Smooth muscle cell of bladder (primary cell): ENCODE results near the gene LNX2. TPM values are rescaled to one million over a fixed set of nuclear protein-coding genes. Genes with fewer than 3 reads are reported as not detected.

ENCODE experiments used
- total RNA-seq: library from RNA; depleted of rRNA; stranded (reverse); fragments of >200 nt; gene quantifications from 2 replicates; pipeline ENCODE4 v1.2.3, GENCODE V29; 2014

LNX2 gene
- 5.5 and 6.0 TPM in 2 replicates for total RNA-seq

GRCh38 chr13:27620377-27621115 lies at the start of gene LNX2:
TSS of gene LNX2 (minus strand) at chr13:27620529. CDS start at chr13:27581703, 38,826 bp downstream.

GRCh38 chr13:27621366-27622101 lies 1.2 kb upstream of the LNX2 start, which contains the start of gene POLR1D:
TSS of gene POLR1D (plus strand) at chr13:27621892. CDS start at chr13:27621984, 92 bp downstream.

Other genes with a start within 250 kb of the LNX2 start
- gene GTF3A, start 195.9 kb downstream of the LNX2 start, total RNA-seq: 67.8 and 82.2 TPM in 2 replicates
- gene MTIF3, start 170.0 kb downstream of the LNX2 start, total RNA-seq: 53.5 and 55.6 TPM in 2 replicates
- gene POLR1D, start 1.4 kb upstream of the LNX2 start, total RNA-seq: 70.8 and 74.5 TPM in 2 replicates
- not detected in 2 replicates for gene GSX1, start 172.0 kb upstream of the LNX2 start, total RNA-seq